ENCODE results near the gene CNOT4.

The CNOT4 gene

DNA sequence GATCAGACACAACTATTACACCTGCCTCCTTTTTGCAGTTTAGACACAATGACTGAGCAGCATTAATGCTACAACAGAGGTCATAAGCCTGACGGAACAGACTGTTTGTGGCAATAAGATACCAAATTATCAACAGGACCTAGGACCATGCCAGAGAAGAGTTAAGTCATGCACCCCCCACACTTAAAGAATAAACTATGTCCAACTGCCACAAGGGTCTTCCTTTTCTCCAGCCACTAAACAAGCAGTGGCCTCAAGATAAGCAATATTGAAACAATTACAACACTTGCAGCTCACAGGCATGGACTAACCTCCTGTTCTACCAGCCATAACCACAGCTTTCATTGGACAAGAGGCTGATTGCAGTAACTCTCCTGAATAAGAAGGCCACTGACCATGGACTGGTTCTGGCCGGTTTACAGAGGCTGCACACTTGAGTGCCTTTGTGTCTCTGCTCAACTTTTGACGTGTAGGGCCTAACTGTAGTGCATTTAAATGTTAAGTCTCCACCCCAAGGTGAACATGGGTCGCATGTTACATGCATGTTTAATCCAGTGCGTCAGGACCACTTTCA lies 171.8 kb downstream of the CNOT4 start:
- H3K4me3 ChIP-seq (ENCODE audit: low read depth, low read length): no peak overlapping the region
- DNase-seq (ENCODE audit: low read depth, low spot score): no peak
- TF ChIP-seq, protein P1, sequence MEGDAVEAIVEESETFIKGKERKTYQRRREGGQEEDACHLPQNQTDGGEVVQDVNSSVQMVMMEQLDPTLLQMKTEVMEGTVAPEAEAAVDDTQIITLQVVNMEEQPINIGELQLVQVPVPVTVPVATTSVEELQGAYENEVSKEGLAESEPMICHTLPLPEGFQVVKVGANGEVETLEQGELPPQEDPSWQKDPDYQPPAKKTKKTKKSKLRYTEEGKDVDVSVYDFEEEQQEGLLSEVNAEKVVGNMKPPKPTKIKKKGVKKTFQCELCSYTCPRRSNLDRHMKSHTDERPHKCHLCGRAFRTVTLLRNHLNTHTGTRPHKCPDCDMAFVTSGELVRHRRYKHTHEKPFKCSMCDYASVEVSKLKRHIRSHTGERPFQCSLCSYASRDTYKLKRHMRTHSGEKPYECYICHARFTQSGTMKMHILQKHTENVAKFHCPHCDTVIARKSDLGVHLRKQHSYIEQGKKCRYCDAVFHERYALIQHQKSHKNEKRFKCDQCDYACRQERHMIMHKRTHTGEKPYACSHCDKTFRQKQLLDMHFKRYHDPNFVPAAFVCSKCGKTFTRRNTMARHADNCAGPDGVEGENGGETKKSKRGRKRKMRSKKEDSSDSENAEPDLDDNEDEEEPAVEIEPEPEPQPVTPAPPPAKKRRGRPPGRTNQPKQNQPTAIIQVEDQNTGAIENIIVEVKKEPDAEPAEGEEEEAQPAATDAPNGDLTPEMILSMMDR (IDR thresholded peaks at IDR 0.05; ENCODE audit: low read depth, low read length): no peak
- in situ Hi-C loops (cut with HindIII; ENCODE audit: low sequenced_read_pairs): no loop called here

DNA sequence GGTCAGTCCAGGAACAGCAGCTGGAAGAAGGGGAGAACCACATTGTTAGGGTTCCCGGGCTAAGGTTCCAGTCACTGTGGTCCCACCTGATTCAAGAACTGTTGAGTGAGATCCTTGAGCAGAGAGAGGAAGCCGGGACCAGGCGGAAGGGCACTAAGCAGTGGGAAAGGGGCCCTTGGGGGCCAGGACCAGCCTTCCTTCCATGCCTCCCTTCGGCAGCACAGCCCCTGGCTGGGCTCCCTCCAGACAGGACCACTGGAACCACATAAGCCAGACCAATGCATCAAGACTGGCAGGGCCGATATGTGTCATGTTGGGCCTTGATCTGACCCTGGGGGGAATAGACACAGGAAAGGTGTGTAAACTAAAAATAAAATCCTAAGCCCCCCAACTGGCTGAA lies 172.4 kb downstream of the CNOT4 start:
- no peak overlapping the region for H3K4me3 ChIP-seq (ENCODE audit: low read depth, low read length)
- DNase-seq (ENCODE audit: low read depth, low spot score): no peak
- TF ChIP-seq, protein P1 (IDR thresholded peaks at IDR 0.05; ENCODE audit: low read depth, low read length): no peak
- in situ Hi-C loops (cut with HindIII; ENCODE audit: low sequenced_read_pairs): no loop called here

DNA sequence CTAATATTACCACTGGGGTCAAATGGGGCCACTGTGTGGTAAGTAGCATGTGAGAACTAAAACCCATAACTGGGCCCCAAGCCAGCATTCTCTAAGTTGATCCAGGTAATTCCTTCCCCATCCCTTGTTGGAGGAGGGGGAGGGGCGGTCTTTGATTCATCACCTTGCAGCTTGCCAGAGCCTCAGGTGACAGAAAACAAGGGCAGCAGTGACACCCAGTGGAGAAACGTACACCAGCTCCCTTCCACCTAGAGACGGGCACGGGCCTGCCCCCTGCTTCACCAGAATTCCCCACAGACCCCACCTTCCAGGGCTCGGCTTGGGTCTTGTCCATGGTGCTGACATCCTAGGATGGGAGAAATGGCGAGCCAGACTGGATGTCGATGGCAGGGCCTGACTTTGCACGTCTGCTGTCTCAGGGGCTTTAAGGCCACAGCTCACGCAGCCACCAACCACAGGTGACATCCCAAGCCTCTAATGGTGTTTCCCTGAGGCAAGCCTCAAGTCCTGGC lies 174.2 kb downstream of the CNOT4 start:
- in situ Hi-C loops (cut with HindIII; ENCODE audit: low sequenced_read_pairs): no loop called here
- TF ChIP-seq, protein P1 (IDR thresholded peaks at IDR 0.05; ENCODE audit: low read depth, low read length): peak; percentile 45
- DNase-seq (ENCODE audit: low read depth, low spot score): peak; percentile 59
- no peak overlapping the region for H3K4me3 ChIP-seq (ENCODE audit: low read depth, low read length)

DNA sequence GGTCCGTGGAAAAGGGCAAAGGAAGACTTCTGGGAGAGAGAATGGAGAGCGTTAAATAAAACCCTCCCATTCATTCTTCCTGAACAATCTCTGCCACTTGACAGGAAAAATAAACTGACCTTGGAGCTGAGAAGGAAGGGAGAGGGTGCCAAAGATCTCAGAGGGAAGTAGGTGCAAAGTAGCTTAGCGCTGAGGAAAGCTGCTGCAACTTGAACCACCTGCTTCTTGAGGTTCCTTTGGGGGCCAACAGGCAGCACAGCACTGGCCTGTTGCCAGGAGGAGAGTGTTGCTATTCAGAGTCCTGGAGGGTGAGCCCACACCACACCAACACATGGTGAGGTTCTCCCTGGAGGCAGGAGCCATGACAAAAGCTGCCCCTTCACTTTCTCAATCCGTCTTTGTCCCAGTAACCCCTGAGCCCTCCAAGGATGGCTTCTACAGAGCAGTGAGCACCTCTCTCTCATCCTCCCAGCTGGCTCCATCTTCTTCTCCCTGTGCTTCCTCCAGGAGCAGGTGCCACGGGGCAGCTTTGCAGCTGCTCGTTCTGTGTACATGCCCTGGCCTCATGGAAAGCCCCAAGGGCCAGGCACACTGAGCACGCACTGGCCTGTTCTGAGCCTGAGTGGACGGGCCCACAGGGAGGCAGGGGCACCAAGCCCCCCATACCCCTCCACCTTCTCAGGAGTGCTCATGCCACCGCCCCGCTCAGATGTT lies 174.9 kb downstream of the CNOT4 start:
- TF ChIP-seq, protein P1 (IDR thresholded peaks at IDR 0.05; ENCODE audit: low read depth, low read length): no peak
- DNase-seq (ENCODE audit: low read depth, low spot score): no peak
- H3K4me3 ChIP-seq (ENCODE audit: low read depth, low read length): no peak overlapping the region
- in situ Hi-C loops (cut with HindIII; ENCODE audit: low sequenced_read_pairs): no loop called here

DNA sequence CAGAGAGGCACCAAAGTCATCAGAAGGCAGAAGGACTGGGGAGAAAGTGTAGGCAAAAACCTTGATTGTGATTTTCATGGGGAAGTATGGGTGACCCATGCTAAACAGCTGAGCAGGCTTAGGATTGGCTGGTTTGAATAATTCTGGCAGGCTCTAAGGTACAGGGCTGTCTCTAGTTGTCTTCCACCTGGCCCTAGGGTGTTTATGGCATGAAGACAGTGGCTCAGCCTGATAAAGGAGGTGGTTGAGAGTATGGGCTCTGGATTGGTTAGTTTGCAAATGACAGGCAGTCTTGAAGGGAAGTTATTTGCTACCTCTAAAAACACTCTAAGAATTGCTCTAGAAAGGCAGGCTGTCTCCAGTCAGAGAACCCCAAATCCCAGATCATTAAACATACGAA lies 176.0 kb downstream of the CNOT4 start:
- TF ChIP-seq, protein P1 (IDR thresholded peaks at IDR 0.05; ENCODE audit: low read depth, low read length): no peak
- DNase-seq (ENCODE audit: low read depth, low spot score): no peak
- H3K4me3 ChIP-seq (ENCODE audit: low read depth, low read length): no peak overlapping the region
- in situ Hi-C loops (cut with HindIII; ENCODE audit: low sequenced_read_pairs): no loop called here

DNA sequence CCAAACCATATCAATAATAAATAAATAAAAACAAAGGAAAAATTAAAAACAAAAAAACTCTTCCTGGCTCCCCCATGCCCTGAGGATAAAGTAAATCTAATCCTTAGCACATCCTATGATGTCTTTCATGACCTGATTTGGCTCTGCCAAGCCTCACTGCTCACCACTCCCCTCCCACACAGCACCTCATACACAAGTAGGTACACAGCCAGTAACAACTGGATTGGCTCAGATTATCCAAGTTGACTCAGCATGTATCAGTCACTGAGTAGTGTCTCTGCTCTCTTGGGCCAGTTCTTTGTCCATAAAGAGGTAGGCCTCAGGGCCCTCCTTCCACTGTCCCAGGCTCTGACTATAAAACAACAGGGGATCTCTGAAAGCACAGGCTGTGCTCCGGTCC lies 176.7 kb downstream of the CNOT4 start:
- H3K4me3 ChIP-seq (ENCODE audit: low read depth, low read length): no peak overlapping the region
- in situ Hi-C loops (cut with HindIII; ENCODE audit: low sequenced_read_pairs): no loop called here
- DNase-seq (ENCODE audit: low read depth, low spot score): no peak
- TF ChIP-seq, protein P1 (IDR thresholded peaks at IDR 0.05; ENCODE audit: low read depth, low read length): no peak
